GM12872 (cell line): ENCODE results near the gene TRMU.

Experiments used
- TF ChIP-seq, protein P1 (sequence below): IDR thresholded peaks from 3 replicates; pipeline ENCODE4 v1.5.1; 2011; ENCODE audit warnings: low read depth, mild to moderate bottlenecking, low read length, moderate library complexity; ENCODE audit not compliant: insufficient read depth

TRMU gene

DNA sequence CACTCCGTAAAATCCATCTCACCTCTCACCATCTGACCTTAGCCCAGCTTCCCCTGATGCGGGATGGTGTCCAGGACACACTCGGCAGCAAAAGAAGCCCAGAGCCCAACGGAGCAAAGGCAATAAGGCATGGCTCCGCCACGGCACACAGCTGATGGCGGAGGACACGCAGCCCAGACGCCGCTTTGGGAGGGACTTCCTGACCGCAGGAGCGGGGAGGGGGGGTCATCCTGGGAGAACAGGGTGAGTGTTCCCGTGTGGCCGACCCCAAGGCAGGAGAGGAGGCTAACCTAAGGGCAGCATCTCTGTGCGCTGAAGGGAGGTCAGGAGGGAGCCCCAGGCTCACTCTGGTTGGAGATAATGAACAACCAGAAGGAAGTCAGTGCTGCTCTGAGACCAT is 71.3 kb downstream of the TRMU start:
- TF ChIP-seq, protein P1, sequence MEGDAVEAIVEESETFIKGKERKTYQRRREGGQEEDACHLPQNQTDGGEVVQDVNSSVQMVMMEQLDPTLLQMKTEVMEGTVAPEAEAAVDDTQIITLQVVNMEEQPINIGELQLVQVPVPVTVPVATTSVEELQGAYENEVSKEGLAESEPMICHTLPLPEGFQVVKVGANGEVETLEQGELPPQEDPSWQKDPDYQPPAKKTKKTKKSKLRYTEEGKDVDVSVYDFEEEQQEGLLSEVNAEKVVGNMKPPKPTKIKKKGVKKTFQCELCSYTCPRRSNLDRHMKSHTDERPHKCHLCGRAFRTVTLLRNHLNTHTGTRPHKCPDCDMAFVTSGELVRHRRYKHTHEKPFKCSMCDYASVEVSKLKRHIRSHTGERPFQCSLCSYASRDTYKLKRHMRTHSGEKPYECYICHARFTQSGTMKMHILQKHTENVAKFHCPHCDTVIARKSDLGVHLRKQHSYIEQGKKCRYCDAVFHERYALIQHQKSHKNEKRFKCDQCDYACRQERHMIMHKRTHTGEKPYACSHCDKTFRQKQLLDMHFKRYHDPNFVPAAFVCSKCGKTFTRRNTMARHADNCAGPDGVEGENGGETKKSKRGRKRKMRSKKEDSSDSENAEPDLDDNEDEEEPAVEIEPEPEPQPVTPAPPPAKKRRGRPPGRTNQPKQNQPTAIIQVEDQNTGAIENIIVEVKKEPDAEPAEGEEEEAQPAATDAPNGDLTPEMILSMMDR: no peak
